ENCODE measurements around the gene DLGAP3. TPM values are rescaled to one million over a fixed set of nuclear protein-coding genes. Genes with fewer than 3 reads are reported as not detected.

DLGAP3 gene
- total and polyA plus RNA-seq, 4 donors = 0.05 to 0.19 (median 0.08) TPM

GRCh38 chr1:34918386-34918976 lies 11.0 kb downstream of the DLGAP3 start:
- Histone ChIP-seq H3K9ac (ENCODE audit: low read depth in 1 of 2, low read length in 2 of 2) (no peak overlapping the region), H3K4me1 (ENCODE audit: control insufficient read depth in 4 of 4, insufficient read depth in 4 of 4, low read length in 3 of 4) (no peaks in the 10 kb centered on the region), H3K27me3 (ENCODE audit: control insufficient read depth in 4 of 4, insufficient read depth in 4 of 4, low read length in 3 of 4) (peaks cover 0 to 2% (median 1%) of the 10 kb centered on the region in 4 donors), H3K27ac (ENCODE audit: low read depth in 1 of 2, low read length in 2 of 2) (no peak overlapping the region), H3K4me3 (ENCODE audit: low read depth in 1 of 3, low read length in 3 of 3) (no peak overlapping the region), H3K9me3 (ENCODE audit: control insufficient read depth in 4 of 4, low read length in 3 of 4) (no peaks in the 10 kb centered on the region), H3K36me3 (ENCODE audit: control insufficient read depth in 4 of 4, insufficient read depth in 3 of 4, low read depth in 1 of 4, low read length in 3 of 4) (no peaks in the 10 kb centered on the region)
- TF ChIP-seq TAF1 (conservative IDR thresholded peaks at IDR 0.05) = no peak
- TF ChIP-seq JUND (IDR thresholded peaks at IDR 0.05) = no peak
- WGBS = 33% methylated on average over 11 of the region's 11 CpGs
- DNase-seq (ENCODE audit: low spot score) = peak; percentile 27

GRCh38 chr1:34917017-34917416 lies 12.4 kb downstream of the DLGAP3 start:
- Histone ChIP-seq H3K36me3 (ENCODE audit: control insufficient read depth in 4 of 4, insufficient read depth in 3 of 4, low read depth in 1 of 4, low read length in 3 of 4) (no peaks in the 10 kb centered on the region), H3K9ac (ENCODE audit: low read depth in 1 of 2, low read length in 2 of 2) (no peak overlapping the region), H3K4me1 (ENCODE audit: control insufficient read depth in 4 of 4, insufficient read depth in 4 of 4, low read length in 3 of 4) (no peaks in the 10 kb centered on the region), H3K27me3 (ENCODE audit: control insufficient read depth in 4 of 4, insufficient read depth in 4 of 4, low read length in 3 of 4) (peaks cover 0 to 3% (median 2%) of the 10 kb centered on the region in 4 donors), H3K27ac (ENCODE audit: low read depth in 1 of 2, low read length in 2 of 2) (no peak overlapping the region), H3K4me3 (ENCODE audit: low read depth in 1 of 3, low read length in 3 of 3) (no peak overlapping the region), H3K9me3 (ENCODE audit: control insufficient read depth in 4 of 4, low read length in 3 of 4) (no peaks in the 10 kb centered on the region)
- no peak for DNase-seq (ENCODE audit: low spot score)
- TF ChIP-seq HNF4G (IDR thresholded peaks at IDR 0.05) (no peak), MAX (IDR thresholded peaks at IDR 0.05) (no peak), FOXA1 (IDR thresholded peaks at IDR 0.05) (no peak), REST (IDR thresholded peaks at IDR 0.05) (no peak), HNF4A (conservative IDR thresholded peaks at IDR 0.05) (no peak), RAD21 (IDR thresholded peaks at IDR 0.05) (no peak), ZBTB33 (IDR thresholded peaks at IDR 0.05) (no peak)
- WGBS = 84% methylated on average over 6 of the region's 6 CpGs

GRCh38 chr1:34916104-34916503 lies 13.3 kb downstream of the DLGAP3 start:
- DNase-seq (ENCODE audit: low spot score) = peak; percentile 19
- no peak overlapping the region for H3K4me3 ChIP-seq (ENCODE audit: low read depth in 1 of 3, low read length in 3 of 3)
- H3K9ac ChIP-seq (ENCODE audit: low read depth in 1 of 2, low read length in 2 of 2) = no peak overlapping the region
- TF ChIP-seq REST (IDR thresholded peaks at IDR 0.05) = no peak
- TF ChIP-seq RXRA (IDR thresholded peaks at IDR 0.05) = no peak
- no peak for TF ChIP-seq HNF4G (IDR thresholded peaks at IDR 0.05)
- no peak for TF ChIP-seq ATF3 (IDR thresholded peaks at IDR 0.05)
- TF ChIP-seq EGR1 (IDR thresholded peaks at IDR 0.05; ENCODE audit: low read depth in 2 of 2) = no peak
- no peak for TF ChIP-seq FOXA1 (IDR thresholded peaks at IDR 0.05)
- TF ChIP-seq JUND (IDR thresholded peaks at IDR 0.05) = no peak
- TF ChIP-seq HNF4A (conservative IDR thresholded peaks at IDR 0.05) = no peak
- H3K27me3 ChIP-seq (ENCODE audit: control insufficient read depth in 4 of 4, insufficient read depth in 4 of 4, low read length in 3 of 4) = peaks cover 0 to 3% (median 2%) of the 10 kb centered on the region in 4 donors
- no peak overlapping the region for H3K27ac ChIP-seq (ENCODE audit: low read depth in 1 of 2, low read length in 2 of 2)
- H3K4me1 ChIP-seq (ENCODE audit: control insufficient read depth in 4 of 4, insufficient read depth in 4 of 4, low read length in 3 of 4) = no peaks in the 10 kb centered on the region
- 87% methylated on average over 4 of the region's 4 CpGs for WGBS
- H3K36me3 ChIP-seq (ENCODE audit: control insufficient read depth in 4 of 4, insufficient read depth in 3 of 4, low read depth in 1 of 4, low read length in 3 of 4) = no peaks in the 10 kb centered on the region
- no peaks in the 10 kb centered on the region for H3K9me3 ChIP-seq (ENCODE audit: control insufficient read depth in 4 of 4, low read length in 3 of 4)

All from liver (tissue), 9 donors.